ACC112 (cell line): ENCODE data around the gene INSRR.

Experiments
- H2AFZ ChIP-seq: fragments of 200-600 bp; sonication (generic); one replicate; pipeline ENCODE4 v1.6.0; 2017; ENCODE audit warnings: antibody characterized with exemption, low read length; ENCODE audit not compliant: unreplicated experiment
- H3K27ac ChIP-seq: fragments of 200-600 bp; sonication (generic); 2 replicates; pipeline ENCODE4 v1.5.1; 2014; ENCODE audit warnings: low read depth, mild to moderate bottlenecking, antibody characterized with exemption, low read length, moderate library complexity
- H3K27me3 ChIP-seq: fragments of 200-600 bp; sonication (generic); 2 replicates; pipeline ENCODE4 v1.6.1; 2014; ENCODE audit warnings: mild to moderate bottlenecking, antibody characterized with exemption, low read length, moderate library complexity, mixed read lengths; ENCODE audit not compliant: insufficient read depth
- H3K36me3 ChIP-seq: fragments of 200-600 bp; sonication (generic); 2 replicates; pipeline ENCODE4 v1.6.1; 2016; ENCODE audit warnings: mild to moderate bottlenecking, antibody characterized with exemption, low read length, moderate library complexity, mixed read lengths; ENCODE audit not compliant: insufficient read depth
- H3K4me1 ChIP-seq: fragments of 200-600 bp; sonication (generic); one replicate; pipeline ENCODE4 v1.6.1; 2016; ENCODE audit warnings: low read length, mixed read lengths; ENCODE audit not compliant: insufficient read depth, unreplicated experiment, control insufficient read depth
- H3K4me3 ChIP-seq: fragments of 200-600 bp; sonication (generic); 2 replicates; pipeline ENCODE4 v1.5.1; 2014; ENCODE audit warnings: mild to moderate bottlenecking, low read depth, low read length
- H3K79me2 ChIP-seq: fragments of 200-600 bp; sonication (generic); one replicate; pipeline ENCODE4 v1.6.0; 2016; ENCODE audit warnings: low read length; ENCODE audit not compliant: control insufficient read depth, unreplicated experiment, insufficient read depth

Gene INSRR

DNA sequence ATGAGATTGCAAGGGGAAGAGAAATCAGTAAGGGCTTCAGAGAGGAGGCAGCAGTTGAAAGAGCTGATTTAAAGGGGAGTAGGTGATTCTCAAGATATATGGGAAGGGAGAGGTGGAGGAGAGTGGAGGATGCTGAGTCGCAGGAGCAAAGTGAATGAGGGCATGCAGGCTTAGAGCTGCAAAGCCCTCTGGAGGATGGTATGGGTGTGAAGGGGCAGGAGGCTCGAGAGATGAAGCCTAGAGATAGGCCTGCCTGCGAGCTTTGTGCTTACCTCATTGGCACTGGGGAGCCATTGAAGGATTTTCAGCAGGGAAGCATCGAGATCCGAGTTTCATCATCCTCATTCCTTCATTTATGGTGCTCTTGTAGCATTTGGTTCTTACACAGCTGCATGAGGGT lies 26.5 kb downstream of the INSRR start:
- H3K79me2 ChIP-seq: no peaks in the 10 kb centered on the region
- no peak overlapping the region for H3K4me3 ChIP-seq
- H2AFZ ChIP-seq: no peak overlapping the region
- no peak overlapping the region for H3K27ac ChIP-seq
- no peaks in the 10 kb centered on the region for H3K4me1 ChIP-seq
- H3K27me3 ChIP-seq: peaks cover 24% of the 10 kb centered on the region
- H3K36me3 ChIP-seq: no peaks in the 10 kb centered on the region

DNA sequence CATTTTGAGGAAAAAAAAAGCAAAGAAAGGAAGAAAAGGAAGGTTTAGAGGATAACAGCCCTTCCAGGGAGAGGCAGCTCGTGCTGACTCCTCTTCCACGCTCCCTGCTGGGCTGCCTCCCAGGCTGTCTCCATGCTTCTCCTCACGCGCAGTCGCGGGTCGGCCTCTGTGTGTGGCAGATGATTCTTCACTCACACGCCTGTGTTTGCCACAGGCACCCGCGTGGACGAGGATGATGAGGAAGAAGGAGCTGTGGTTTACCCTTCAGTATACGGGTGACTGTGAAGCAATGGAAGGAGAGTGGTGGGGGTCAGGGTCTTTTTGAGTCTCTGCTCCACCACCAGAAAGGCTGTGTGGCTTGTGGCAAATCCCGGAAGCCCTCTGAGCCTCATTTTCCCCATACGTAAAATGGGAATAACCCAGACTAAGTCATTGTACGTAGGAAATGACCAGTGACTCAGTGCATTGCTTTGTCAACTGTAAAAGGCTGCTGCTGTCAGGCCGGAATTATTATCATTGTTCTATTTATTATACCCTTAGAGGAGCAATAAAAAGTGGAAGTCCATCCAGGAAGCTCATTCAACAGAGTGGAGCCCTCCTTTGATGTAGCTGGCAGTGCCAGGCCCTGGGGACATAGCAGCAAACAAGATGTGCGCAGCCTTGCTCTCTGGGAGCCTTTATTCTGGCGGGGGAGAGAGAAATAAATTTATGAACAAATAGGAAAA lies 30.4 kb downstream of the INSRR start:
- Histone ChIP-seq H2AFZ (no peak overlapping the region), H3K4me1 (no peaks in the 10 kb centered on the region), H3K79me2 (no peaks in the 10 kb centered on the region), H3K27ac (no peak overlapping the region), H3K36me3 (no peaks in the 10 kb centered on the region), H3K27me3 (peaks cover 8% of the 10 kb centered on the region), H3K4me3 (no peak overlapping the region)

DNA sequence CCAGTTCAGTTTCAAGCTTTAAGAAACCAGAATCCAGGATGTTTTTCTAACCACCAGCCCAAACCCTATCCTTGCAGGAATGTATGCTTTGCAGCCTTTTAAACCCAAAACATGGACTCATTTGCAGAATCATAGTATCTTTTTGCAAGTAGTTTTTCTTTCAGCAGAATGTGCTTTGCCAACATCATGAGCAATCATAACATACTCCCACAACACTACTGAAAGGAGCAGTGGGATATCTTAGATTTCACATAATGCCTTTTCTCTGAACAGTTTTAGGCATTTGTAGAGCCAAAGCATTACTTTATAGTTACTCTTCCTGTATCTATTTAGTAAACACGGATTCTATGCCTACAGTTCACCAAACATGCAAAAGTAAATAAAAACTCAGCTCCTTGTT lies 32.3 kb downstream of the INSRR start:
- Histone ChIP-seq H3K79me2 (no peaks in the 10 kb centered on the region), H3K4me1 (no peaks in the 10 kb centered on the region), H3K4me3 (no peak overlapping the region), H3K27me3 (peaks cover under 1% of the 10 kb centered on the region), H3K27ac (no peak overlapping the region), H3K36me3 (no peaks in the 10 kb centered on the region), H2AFZ (no peak overlapping the region)

DNA sequence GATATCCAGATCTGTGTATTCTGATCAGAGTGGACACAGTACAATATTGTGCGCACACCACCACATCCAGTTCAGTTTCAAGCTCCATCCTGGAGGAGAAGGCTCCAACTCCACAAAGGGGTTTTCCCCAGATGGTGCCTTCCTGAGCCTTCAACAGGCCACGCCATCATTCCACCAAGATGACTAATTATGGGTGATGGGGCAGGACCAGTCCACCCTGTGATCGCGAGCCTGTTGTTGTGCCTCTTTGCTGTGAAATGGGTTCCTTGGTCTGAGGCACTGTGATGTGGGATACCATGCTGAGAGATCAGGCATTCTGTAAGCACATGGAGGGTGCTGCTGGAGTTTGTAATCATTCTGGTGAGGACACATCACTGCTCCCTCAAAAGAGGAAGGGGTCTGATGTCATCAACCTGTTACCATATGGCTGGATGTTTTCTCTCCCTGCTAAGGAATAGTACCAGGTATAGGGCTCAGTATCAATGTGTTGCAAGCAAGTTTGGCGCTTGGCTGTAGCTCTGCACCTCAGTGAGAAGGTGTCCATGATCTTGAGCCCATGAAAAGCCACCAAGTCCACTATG lies 35.6 kb downstream of the INSRR start:
- Histone ChIP-seq H3K27me3 (no peaks in the 10 kb centered on the region), H3K36me3 (no peaks in the 10 kb centered on the region), H3K79me2 (no peaks in the 10 kb centered on the region), H3K4me3 (no peak overlapping the region), H3K27ac (no peak overlapping the region), H2AFZ (no peak overlapping the region), H3K4me1 (no peaks in the 10 kb centered on the region)

DNA sequence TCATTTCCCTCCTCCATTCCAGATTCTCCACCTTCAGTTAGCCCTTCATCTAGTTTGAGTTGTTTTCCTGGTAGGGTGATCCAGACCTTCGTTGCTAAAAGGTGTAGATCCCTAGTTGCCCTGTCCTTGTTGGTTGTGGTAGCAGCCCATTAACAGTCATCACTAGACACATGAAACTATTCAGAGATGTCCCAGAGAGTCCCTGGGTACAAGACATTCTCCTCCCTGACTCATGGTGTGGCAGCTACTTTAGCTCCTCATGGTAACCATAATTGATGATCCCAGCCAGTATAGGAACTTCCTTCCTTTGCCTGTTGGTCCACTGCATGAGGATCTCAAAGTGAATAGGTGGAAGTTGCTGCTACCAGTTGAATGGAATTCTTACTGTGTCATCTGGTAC lies 36.2 kb downstream of the INSRR start:
- Histone ChIP-seq H3K36me3 (no peaks in the 10 kb centered on the region), H3K27me3 (no peaks in the 10 kb centered on the region), H3K27ac (no peak overlapping the region), H3K4me1 (no peaks in the 10 kb centered on the region), H3K4me3 (no peak overlapping the region), H3K79me2 (no peaks in the 10 kb centered on the region), H2AFZ (no peak overlapping the region)

DNA sequence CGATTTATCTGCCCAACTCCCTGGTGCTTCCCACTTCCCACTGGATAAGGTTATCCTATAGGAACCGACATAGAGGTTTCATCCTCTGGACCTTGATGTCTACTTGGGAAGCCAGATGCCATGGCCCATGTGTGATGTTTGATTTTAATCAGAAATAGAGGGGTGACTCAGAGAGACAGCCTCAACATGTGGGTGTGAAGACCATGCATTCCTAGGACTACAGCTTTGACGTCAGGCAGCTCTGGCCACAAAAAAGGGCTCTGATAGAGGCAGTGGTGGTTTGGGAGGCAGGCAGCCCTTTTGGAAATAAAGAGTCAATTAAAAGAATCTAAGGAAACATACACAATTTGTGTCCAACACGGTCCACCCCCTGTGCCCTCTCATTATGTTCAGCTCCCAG lies 37.1 kb downstream of the INSRR start:
- H3K4me3 ChIP-seq: no peak overlapping the region

DNA sequence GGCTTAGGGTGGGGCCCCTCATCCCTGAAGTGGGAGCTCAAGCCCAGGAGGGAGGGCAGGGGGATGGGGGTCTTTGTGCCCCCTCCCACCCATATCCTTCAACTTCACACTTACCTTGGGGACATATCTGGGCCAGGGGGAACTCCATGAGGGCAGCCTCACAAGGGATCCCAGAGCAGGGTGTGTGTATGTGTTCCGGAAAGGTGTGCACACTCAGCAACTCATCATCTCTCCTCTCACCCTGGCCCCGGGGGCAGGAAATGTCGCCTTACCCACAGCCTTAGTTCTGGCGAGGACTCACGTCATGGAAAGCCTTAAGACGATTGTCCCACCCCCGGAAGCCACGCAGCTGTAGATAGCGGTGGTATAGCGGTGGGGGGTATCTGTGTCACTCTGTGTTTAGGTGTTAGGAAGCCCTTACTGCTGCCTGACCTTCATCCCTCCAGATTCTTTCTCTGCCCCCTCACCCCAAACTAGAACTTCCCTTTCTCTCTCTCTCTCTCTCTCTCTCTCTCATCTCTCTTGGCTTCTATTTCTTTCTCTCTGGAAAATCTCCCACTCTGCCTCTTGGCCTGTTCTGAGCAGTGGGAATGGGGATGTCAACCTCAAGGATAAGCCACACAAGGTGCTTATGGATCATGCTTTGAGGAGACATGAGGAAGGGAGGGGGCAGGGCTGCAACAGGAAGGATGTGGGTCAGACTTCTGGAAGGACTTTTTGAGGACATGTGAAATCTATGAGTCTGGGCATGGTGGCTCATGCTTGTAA lies 42.2 kb downstream of the INSRR start, which contains the start of gene SH2D2A:
TSS of gene SH2D2A (minus strand) at position 288 of the 768 bp plus-strand sequence. CDS start at position 148, 140 bp downstream.
- Histone ChIP-seq H3K27me3 (no peaks in the 10 kb centered on the region), H3K4me3 (no peak within 1 kb of the TSS), H3K79me2 (peaks cover 2% of the 10 kb centered on the region), H3K4me1 (peaks cover 28% of the 10 kb centered on the region), H3K36me3 (no peaks in the 10 kb centered on the region; the same call in 1 of the 2 replicates), H2AFZ (no peak within 1 kb of the TSS), H3K27ac (peak within 1 kb of the TSS; percentile 24; the same call in 1 of the 2 replicates)

More for the DNA sequence above, 37.1 kb downstream of the INSRR start:
- H3K4me1 ChIP-seq: no peaks in the 10 kb centered on the region
- no peaks in the 10 kb centered on the region for H3K36me3 ChIP-seq
- H2AFZ ChIP-seq: no peak overlapping the region
- no peaks in the 10 kb centered on the region for H3K27me3 ChIP-seq
- no peak overlapping the region for H3K27ac ChIP-seq
- no peaks in the 10 kb centered on the region for H3K79me2 ChIP-seq

DNA sequence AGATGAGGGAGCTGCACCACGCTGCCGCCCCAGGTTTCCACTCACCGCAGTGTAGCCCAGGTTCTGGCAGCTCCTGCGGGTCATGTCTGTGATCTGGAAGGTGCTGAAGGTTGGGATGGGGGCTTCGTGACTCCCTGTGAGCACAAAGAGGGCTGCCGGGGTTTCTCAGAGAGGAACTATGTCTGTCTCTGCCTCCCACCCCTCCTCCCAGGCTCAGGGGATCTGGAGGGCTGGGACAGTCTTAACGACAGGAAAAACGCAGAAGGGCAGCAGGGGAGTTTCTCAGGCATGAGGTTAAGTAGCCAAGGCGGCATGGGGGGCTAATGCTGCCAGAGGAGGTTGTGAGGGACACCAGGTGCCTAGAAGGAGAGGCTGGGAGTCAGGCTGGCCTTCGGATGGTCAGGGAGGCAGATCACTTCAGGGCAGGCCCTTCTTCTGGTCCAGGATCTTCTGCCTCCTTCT lies 42.9 kb downstream of the INSRR start:
- Histone ChIP-seq H3K4me1 (peaks cover 28% of the 10 kb centered on the region), H3K27me3 (no peaks in the 10 kb centered on the region), H3K79me2 (peaks cover 5% of the 10 kb centered on the region), H2AFZ (no peak overlapping the region), H3K4me3 (no peak overlapping the region), H3K36me3 (no peaks in the 10 kb centered on the region; the same call in 1 of the 2 replicates), H3K27ac (peak overlapping the region; percentile 24; the same call in 1 of the 2 replicates)

DNA sequence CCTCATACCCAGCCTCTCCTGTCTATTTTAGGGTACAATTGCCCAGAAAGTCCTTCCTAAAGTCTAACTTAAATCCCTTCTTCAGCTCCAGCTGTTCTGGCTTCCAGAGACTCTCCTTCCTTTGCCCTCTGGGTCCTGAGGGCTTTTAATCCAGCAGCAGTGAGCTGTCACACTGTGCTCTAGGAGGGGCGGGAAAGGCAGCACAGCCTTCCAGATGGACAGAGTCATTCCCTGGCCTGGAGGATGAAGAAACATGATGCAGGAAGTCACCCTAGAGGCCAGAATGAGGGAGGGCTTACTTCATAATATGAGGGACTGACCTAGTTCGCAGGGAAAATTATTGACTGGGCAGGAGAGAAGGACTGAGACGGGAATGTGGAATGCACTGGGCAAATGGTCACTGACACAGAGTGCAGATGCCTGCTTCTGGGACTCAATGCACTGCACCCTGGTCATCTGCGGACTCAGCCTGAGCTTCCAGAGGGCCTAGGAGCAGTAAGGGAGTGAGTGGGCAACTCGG lies 43.5 kb downstream of the INSRR start:
- H3K27me3 ChIP-seq: no peaks in the 10 kb centered on the region
- peaks cover 28% of the 10 kb centered on the region for H3K4me1 ChIP-seq
- peaks cover 5% of the 10 kb centered on the region for H3K79me2 ChIP-seq
- H3K4me3 ChIP-seq: no peak overlapping the region
- H2AFZ ChIP-seq: no peak overlapping the region
- H3K36me3 ChIP-seq: no peaks in the 10 kb centered on the region; the same call in 1 of the 2 replicates
- H3K27ac ChIP-seq: peak overlapping the region; percentile 50

DNA sequence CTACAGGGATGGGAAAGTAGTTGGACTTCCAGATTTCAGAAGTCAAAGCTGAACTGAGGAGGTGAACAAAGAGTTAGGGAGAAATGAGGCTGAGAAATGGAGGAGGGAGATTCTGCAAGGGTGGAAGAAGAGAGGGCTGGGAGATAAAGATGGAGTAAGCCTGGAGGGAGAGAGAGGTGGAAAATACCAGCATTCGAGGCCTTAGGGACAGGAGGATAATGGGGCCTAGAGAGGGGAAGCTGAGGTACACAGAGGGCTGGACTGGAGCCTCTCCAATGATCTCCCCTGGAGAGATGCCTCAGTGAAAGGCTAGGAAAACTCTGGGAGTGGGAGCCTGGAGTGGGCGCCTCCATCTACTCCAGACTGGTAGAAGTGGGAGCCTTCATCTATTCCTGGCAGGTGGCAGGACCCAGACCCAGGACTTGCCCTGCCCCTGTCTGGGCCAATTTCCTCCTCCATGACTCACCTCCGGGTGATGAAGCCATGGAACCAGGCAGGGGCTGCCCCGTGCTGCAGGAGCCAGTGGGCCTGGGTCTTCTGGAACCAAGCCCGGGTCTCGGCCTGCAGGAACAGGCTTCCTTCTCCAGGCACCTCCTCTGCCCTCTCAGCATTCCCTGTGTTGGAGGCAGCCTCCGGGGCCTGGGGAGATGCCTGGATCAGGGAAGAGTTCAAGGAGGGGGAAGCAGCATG lies 44.2 kb downstream of the INSRR start:
- H2AFZ ChIP-seq: peak overlapping the region; percentile 68
- H3K27me3 ChIP-seq: no peaks in the 10 kb centered on the region
- H3K4me3 ChIP-seq: peak overlapping the region; percentile 80; the same call in 1 of the 2 replicates

More for the DNA sequence above, 44.2 kb downstream of the INSRR start:
- no peaks in the 10 kb centered on the region; the same call in 1 of the 2 replicates for H3K36me3 ChIP-seq
- H3K79me2 ChIP-seq: peaks cover 5% of the 10 kb centered on the region
- H3K27ac ChIP-seq: peak overlapping the region; percentile 50
- H3K4me1 ChIP-seq: peaks cover 28% of the 10 kb centered on the region
